Measurements from ENCODE around the gene SPC24.

Gene SPC24

DNA sequence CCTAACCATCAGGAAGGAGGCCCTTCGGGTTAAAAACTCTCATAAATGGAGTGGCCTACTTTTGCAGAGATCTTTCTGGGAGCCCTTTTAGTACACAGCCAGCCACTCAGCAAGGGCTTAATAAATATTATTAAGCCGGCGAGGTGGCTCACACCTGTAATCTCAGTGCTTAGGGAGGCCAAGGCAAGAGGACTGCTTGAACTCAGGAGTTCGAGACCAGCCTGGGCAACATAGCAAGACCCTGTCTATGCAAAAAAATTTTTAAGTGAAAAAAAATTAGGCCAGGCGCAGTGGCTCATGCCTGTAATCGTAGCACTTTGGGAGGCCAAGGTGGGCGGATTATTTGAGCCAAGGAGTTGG lies 42.6 kb upstream of the SPC24 start:
- H3K4me3 ChIP-seq (ENCODE audit: low read depth, low read length): peak overlapping the region; percentile 48
- H3K27me3 ChIP-seq (ENCODE audit: control insufficient read depth, insufficient read depth, low read length): no peaks in the 10 kb centered on the region
- no peak overlapping the region for H3K9ac ChIP-seq (ENCODE audit: low read depth, low read length)
- no peaks in the 10 kb centered on the region for H3K4me1 ChIP-seq (ENCODE audit: control insufficient read depth, insufficient read depth, low read length)
- peaks cover 29% of the 10 kb centered on the region for H3K36me3 ChIP-seq (ENCODE audit: control insufficient read depth, insufficient read depth, low read length)
- H3K9me3 ChIP-seq (ENCODE audit: control insufficient read depth, insufficient read depth, low read length): no peaks in the 10 kb centered on the region

DNA sequence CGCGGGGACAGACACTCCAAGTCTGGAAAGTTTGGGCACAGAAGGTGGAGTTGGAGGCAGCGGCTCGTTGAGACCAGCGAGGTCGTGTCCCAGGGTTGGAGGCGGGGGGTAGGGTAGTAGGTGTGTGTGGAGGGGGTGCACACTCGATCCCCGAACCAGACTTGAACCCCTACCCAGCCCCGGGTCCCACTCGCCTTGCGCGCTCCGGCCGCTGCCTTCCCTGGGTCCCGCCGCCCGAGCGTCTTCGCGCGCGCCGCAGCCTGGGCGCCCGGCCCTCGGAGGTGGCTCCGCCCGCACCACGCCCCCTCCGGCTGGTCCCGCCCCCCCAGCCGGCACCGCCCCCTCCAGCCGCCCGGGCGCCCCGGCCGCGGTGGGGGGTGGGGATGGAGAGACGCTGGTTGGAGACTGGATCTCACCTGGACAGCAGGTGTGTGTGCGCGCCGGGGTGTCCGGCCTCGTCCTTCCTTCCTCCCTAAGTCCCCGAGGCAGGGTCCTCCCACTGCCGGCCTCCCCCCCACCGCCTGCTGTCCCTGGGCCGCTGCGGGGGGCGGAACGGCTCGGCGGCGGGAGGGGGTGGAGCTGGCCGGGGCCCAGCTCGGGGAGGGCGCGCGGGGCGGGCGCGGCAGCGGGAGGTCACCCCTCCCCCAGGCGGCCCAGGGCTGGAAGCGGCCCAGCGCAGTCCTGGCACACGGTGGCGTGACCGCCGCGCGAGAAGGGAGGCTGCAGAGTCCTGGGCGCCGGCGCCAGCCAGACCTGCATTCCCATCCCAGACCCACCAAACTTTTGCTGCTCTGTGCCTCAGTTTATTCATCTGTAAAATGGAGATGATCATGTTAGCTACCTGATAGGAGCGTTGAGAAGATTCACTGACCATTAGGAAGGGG lies 42.0 kb upstream of the SPC24 start, which contains the start of gene KANK2:
TSS of gene KANK2 (minus strand) at position 255 of the 884 bp plus-strand sequence. CDS start 3,034 bp downstream, outside the sequence.
- peaks cover 32% of the 10 kb centered on the region for H3K36me3 ChIP-seq (ENCODE audit: control insufficient read depth, insufficient read depth, low read length)
- H3K9me3 ChIP-seq (ENCODE audit: control insufficient read depth, insufficient read depth, low read length): no peaks in the 10 kb centered on the region
- H3K27me3 ChIP-seq (ENCODE audit: control insufficient read depth, insufficient read depth, low read length): no peaks in the 10 kb centered on the region
- H3K4me1 ChIP-seq (ENCODE audit: control insufficient read depth, insufficient read depth, low read length): no peaks in the 10 kb centered on the region
- peak within 1 kb of the TSS; percentile 86 for H3K4me3 ChIP-seq (ENCODE audit: low read depth, low read length)
- H3K9ac ChIP-seq (ENCODE audit: low read depth, low read length): peak within 1 kb of the TSS; percentile 74

- Histone ChIP-seq H3K36me3 (ENCODE audit: control insufficient read depth, insufficient read depth, low read length) (peaks cover 29% of the 10 kb centered on the region), H3K27me3 (ENCODE audit: control insufficient read depth, insufficient read depth, low read length) (no peaks in the 10 kb centered on the region), H3K4me1 (ENCODE audit: control insufficient read depth, insufficient read depth, low read length) (no peaks in the 10 kb centered on the region), H3K9me3 (ENCODE audit: control insufficient read depth, insufficient read depth, low read length) (no peaks in the 10 kb centered on the region), H3K9ac (ENCODE audit: low read depth, low read length) (peak overlapping the region; percentile 74), H3K4me3 (ENCODE audit: low read depth, low read length) (peak overlapping the region; percentile 86)
Observed at GRCh38 chr19:11196406-11197287, 41.1 kb upstream of the SPC24 start.

DNA sequence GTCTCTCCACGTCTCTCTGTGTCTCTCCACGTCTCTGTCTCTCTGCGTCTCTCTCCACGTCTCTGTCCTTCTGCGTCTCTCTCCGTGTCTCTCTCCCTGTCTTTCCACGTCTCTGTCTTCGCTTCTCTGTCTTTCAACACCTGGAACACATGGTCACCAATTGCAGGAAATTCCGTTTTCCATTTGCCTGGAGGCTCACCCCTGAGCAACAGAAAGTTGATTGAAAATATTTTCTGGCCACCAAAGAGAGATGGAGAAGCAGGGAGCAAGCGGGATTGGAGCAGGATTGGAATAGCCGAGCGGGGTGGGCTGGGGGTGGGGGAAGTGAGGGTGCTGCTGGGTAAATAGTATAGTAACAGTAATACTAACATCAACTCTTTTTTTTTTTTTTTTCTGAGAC lies 40.1 kb upstream of the SPC24 start:
- Histone ChIP-seq H3K9ac (ENCODE audit: low read depth, low read length) (no peak overlapping the region), H3K27me3 (ENCODE audit: control insufficient read depth, insufficient read depth, low read length) (no peaks in the 10 kb centered on the region), H3K4me3 (ENCODE audit: low read depth, low read length) (no peak overlapping the region), H3K9me3 (ENCODE audit: control insufficient read depth, insufficient read depth, low read length) (no peaks in the 10 kb centered on the region), H3K4me1 (ENCODE audit: control insufficient read depth, insufficient read depth, low read length) (no peaks in the 10 kb centered on the region), H3K36me3 (ENCODE audit: control insufficient read depth, insufficient read depth, low read length) (peaks cover 27% of the 10 kb centered on the region)

DNA sequence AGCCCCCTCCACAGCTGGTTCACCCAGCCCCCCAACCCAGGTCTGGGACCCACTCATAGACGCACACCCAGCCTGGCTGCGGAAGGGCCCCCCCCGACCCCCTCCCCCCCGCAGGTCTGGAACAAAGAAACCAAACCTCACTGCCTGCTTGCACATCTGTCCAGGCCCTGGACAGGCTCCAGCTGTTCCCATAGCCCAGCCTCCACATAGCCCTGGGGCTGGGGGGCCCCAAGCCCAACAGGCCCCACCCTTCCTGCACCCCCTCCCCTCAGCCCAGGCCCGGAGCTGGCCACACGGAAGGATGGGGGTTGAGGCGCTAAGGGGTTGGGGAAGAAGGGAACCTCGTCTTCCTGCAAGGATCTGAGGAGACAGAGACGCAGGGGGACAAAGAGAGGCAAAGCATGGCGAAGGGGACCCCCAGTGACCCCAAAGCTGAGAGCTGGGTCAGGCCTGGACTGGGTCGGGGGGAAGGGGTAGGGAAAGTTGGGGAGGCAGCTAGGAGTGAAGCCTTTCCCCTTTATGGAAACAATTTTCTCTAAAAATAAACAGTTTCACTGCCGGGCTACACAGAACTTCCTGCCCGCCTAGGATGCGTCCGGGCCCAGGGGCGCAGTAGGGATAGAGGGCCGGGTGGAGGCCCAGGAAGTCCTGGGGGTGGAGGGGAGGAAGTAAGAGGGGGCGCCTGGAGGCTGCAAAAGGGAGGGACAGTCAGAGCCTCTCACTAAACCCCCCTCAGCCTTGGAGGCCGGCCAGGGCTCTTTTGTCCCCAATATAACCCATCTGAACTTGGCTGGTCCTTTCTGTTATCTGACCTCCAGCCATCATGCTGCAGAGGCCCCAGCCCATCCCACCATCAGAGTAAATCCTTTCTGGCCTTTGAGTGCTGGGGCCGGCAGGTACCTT lies 39.3 kb upstream of the SPC24 start:
- H3K27me3 ChIP-seq (ENCODE audit: control insufficient read depth, insufficient read depth, low read length): no peaks in the 10 kb centered on the region
- no peak overlapping the region for H3K4me3 ChIP-seq (ENCODE audit: low read depth, low read length)
- no peak overlapping the region for H3K9ac ChIP-seq (ENCODE audit: low read depth, low read length)
- H3K36me3 ChIP-seq (ENCODE audit: control insufficient read depth, insufficient read depth, low read length): peaks cover 27% of the 10 kb centered on the region
- no peaks in the 10 kb centered on the region for H3K9me3 ChIP-seq (ENCODE audit: control insufficient read depth, insufficient read depth, low read length)
- H3K4me1 ChIP-seq (ENCODE audit: control insufficient read depth, insufficient read depth, low read length): no peaks in the 10 kb centered on the region

DNA sequence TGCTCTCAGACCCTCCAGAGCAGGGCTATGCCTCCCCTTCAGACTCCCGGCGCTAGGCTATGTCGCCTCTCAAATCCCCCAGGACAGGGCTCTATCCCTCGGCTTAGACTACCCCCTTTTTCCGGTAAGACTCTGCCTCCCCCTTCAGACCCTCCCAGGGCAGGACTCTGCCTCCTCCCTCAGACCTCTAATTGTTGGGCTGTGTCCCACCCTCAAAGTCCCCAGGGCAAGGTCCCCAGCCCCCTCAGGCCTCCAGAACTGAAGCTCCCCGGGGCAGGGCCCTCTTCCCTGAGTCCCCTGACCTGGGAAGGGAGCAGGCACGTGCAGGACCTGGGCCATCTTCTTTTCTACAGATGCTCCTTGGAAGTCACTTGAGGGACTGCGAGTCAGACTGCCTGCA lies 38.6 kb upstream of the SPC24 start:
- Histone ChIP-seq H3K27me3 (ENCODE audit: control insufficient read depth, insufficient read depth, low read length) (no peaks in the 10 kb centered on the region), H3K36me3 (ENCODE audit: control insufficient read depth, insufficient read depth, low read length) (peaks cover 22% of the 10 kb centered on the region), H3K4me1 (ENCODE audit: control insufficient read depth, insufficient read depth, low read length) (no peaks in the 10 kb centered on the region), H3K4me3 (ENCODE audit: low read depth, low read length) (no peak overlapping the region), H3K9ac (ENCODE audit: low read depth, low read length) (no peak overlapping the region), H3K9me3 (ENCODE audit: control insufficient read depth, insufficient read depth, low read length) (no peaks in the 10 kb centered on the region)

- Histone ChIP-seq H3K4me3 (ENCODE audit: low read depth, low read length) (no peak overlapping the region), H3K9me3 (ENCODE audit: control insufficient read depth, insufficient read depth, low read length) (no peaks in the 10 kb centered on the region), H3K4me1 (ENCODE audit: control insufficient read depth, insufficient read depth, low read length) (no peaks in the 10 kb centered on the region), H3K9ac (ENCODE audit: low read depth, low read length) (no peak overlapping the region), H3K27me3 (ENCODE audit: control insufficient read depth, insufficient read depth, low read length) (no peaks in the 10 kb centered on the region), H3K36me3 (ENCODE audit: control insufficient read depth, insufficient read depth, low read length) (peaks cover 19% of the 10 kb centered on the region)
Observed at GRCh38 chr19:11192957-11193939, 37.7 kb upstream of the SPC24 start.

- no peaks in the 10 kb centered on the region for H3K9me3 ChIP-seq (ENCODE audit: control insufficient read depth, insufficient read depth, low read length)
Observed at GRCh38 chr19:11191934-11192333, 36.4 kb upstream of the SPC24 start.

DNA sequence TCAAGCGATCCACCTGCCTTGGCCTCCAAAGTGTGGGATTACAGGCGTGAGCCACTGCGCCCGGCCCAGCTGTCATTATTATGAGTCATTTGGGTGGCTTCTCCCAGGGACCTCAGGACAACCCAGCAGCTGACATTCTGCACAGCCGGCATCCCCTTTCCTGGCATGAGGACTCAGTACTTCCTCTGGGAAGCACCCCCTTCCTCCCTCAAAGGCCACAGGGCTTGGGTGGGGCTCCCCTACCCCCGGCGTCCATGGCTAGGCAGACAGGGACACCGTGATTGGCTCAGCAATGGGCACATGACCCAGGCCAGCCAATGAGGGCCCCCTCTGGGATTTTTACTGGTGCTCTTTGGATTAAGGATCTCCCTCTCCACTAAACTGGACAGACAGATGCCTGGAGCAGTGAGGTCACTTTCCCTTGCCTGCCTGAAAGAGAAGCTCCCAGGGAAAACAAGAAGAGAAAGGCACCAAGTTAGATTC lies 35.7 kb upstream of the SPC24 start:
- H3K36me3 ChIP-seq (ENCODE audit: control insufficient read depth, insufficient read depth, low read length): peaks cover 19% of the 10 kb centered on the region

More at GRCh38 chr19:11191934-11192333, 36.4 kb upstream of the SPC24 start:
- no peaks in the 10 kb centered on the region for H3K27me3 ChIP-seq (ENCODE audit: control insufficient read depth, insufficient read depth, low read length)
- no peaks in the 10 kb centered on the region for H3K4me1 ChIP-seq (ENCODE audit: control insufficient read depth, insufficient read depth, low read length)
- H3K36me3 ChIP-seq (ENCODE audit: control insufficient read depth, insufficient read depth, low read length): peaks cover 19% of the 10 kb centered on the region
- H3K9ac ChIP-seq (ENCODE audit: low read depth, low read length): no peak overlapping the region
- no peak overlapping the region for H3K4me3 ChIP-seq (ENCODE audit: low read depth, low read length)

DNA sequence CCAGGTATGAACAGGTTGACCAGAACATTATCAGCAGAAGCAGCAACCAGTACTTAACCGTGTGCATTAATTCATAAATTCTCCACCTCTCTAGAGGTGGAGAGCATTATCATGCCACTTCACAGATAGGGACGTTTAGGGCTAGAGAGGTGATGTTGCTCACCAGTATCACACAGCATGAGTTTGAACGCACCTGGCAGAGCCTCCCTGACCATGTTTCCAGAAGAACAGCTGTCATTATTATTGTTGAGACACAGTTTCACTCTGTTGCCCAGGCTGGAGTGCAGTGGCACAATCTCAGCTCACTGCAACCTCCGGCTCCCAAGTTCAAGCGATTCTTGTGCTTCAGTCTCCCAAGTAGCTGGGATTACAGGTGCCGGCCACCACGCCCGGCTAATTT lies 34.9 kb upstream of the SPC24 start:
- Histone ChIP-seq H3K4me3 (ENCODE audit: low read depth, low read length) (no peak overlapping the region), H3K4me1 (ENCODE audit: control insufficient read depth, insufficient read depth, low read length) (no peaks in the 10 kb centered on the region), H3K36me3 (ENCODE audit: control insufficient read depth, insufficient read depth, low read length) (peaks cover 19% of the 10 kb centered on the region)

More for the DNA sequence above, 35.7 kb upstream of the SPC24 start:
- Histone ChIP-seq H3K4me3 (ENCODE audit: low read depth, low read length) (no peak overlapping the region), H3K9me3 (ENCODE audit: control insufficient read depth, insufficient read depth, low read length) (no peaks in the 10 kb centered on the region), H3K9ac (ENCODE audit: low read depth, low read length) (no peak overlapping the region), H3K27me3 (ENCODE audit: control insufficient read depth, insufficient read depth, low read length) (no peaks in the 10 kb centered on the region), H3K4me1 (ENCODE audit: control insufficient read depth, insufficient read depth, low read length) (no peaks in the 10 kb centered on the region)

More for the DNA sequence above, 34.9 kb upstream of the SPC24 start:
- Histone ChIP-seq H3K27me3 (ENCODE audit: control insufficient read depth, insufficient read depth, low read length) (no peaks in the 10 kb centered on the region), H3K9ac (ENCODE audit: low read depth, low read length) (no peak overlapping the region), H3K9me3 (ENCODE audit: control insufficient read depth, insufficient read depth, low read length) (no peaks in the 10 kb centered on the region)
